Thyroid gland (tissue), 4 donors: ENCODE results near the gene DOK7. TPM values are rescaled to one million over a fixed set of nuclear protein-coding genes. Genes with fewer than 3 reads are reported as not detected.

Experiments
- DNase-seq, 2 donors: peaks; one replicate each; pipeline ENCODE4 v3.0.0-alpha.2; 2019
- H3K27ac ChIP-seq, 3 donors: fragments of 200-600 bp; sonication (generic); 1 replicate in 2 of 3; 2 replicates in 1 of 3; pipeline ENCODE4 v1.5.1; 2016 to 2019; ENCODE audit warnings: mild to moderate bottlenecking in 1 of 3, moderate library complexity in 1 of 3
- H3K27me3 ChIP-seq: fragments of 200-600 bp; sonication (generic); one replicate; pipeline ENCODE4 v1.5.1; 2019
- H3K36me3 ChIP-seq, 2 donors: fragments of 200-600 bp; sonication (generic); one replicate each; pipeline ENCODE4 v1.5.1; 2016 to 2019
- H3K4me1 ChIP-seq, 2 donors: fragments of 200-600 bp; sonication (generic); one replicate each; pipeline ENCODE4 v1.5.1; 2017 to 2019
- H3K4me3 ChIP-seq, 3 donors: fragments of 200-600 bp; sonication (generic); replicated peaks in 1 of 3; 1 replicate in 2 of 3; 2 replicates in 1 of 3; pipeline ENCODE4 v1.5.1; 2016; ENCODE audit warnings: mild to moderate bottlenecking in 1 of 3
- H3K9me3 ChIP-seq: fragments of 200-600 bp; sonication (generic); one replicate; pipeline ENCODE4 v1.5.1; 2017
- POLR2A ChIP-seq, 2 donors: fragments of 450-650 bp; IDR thresholded peaks; one replicate each; pipeline ENCODE4 v1.6.1; 2017; ENCODE audit warnings: antibody characterized with exemption in 2 of 2, mild to moderate bottlenecking in 2 of 2, moderate library complexity in 1 of 2
- WGBS, 2 donors: methylation state at CpG; one replicate each; pipeline ENCODE4 v1.1.5; 2017; 5-methylcytosine and 5-hydroxymethylcytosine counted together
- intact Hi-C: fragments of 100-400 bp; cut with DNase I; formaldehyde crosslinking; loops from one replicate; pipeline ENCODE4 v1.15.1; 2023
- total RNA-seq, 4 donors: library from RNA; depleted of rRNA; stranded (reverse); fragments of >200 nt; gene quantifications; one replicate each; pipeline ENCODE4 v1.2.3, GENCODE V29; 2016
- TF ChIP-seq, protein P1 (sequence below), 6 experiments: fragments of 200-600 bp in 3 of 6; fragments of 450-650 bp in 3 of 6; sonication (generic) in 3 of 6; IDR thresholded peaks; one replicate each; pipeline ENCODE4 v1.5.1; 2016 to 2019; ENCODE audit warnings: antibody characterized with exemption in 6 of 6, mild to moderate bottlenecking in 2 of 6, inconsistent platforms in 1 of 6, moderate library complexity in 1 of 6

DOK7 gene
- total RNA-seq, 4 donors from 2014 or later = 0.25 to 2.7 (median 0.52) TPM

DNA sequence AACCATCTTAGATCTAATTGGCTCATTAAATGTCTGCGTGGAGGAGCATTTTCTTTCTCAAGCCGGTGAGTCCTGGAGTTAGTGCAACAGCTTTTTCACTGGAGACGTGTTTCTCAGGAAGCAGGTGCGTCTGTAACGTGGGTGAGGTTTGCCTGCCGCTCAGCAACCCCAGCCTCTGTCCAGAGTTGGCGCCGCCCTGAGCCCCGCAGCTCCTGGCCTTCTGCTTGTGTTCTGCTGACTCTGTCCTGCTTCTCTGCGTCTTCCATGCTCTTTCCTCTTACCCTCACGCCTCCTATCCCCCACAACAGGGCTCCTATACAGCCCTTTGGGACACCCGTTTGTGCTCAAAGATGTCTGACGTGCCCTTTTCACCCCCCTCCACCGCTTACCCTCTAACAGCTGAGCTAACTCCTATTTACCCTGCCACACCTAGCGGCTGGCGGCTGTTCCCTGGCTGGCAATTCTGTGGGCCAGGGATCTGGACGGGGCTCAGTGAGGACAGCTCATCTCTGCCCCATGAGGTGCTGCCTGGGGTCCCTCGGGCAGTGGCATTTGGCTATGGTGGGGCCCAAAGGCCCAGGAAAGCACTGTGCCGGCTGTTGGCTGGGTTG lies 18.8 kb downstream of the DOK7 start:
- no peaks in the 10 kb centered on the region for H3K9me3 ChIP-seq
- no peaks in the 10 kb centered on the region for H3K36me3 ChIP-seq
- WGBS, 2 donors = 74 to 86% methylated on average over 17 to 18 of the region's 19 CpGs
- H3K4me1 ChIP-seq = peaks cover 7 to 16% of the 10 kb centered on the region in 2 donors
- no peaks in the 10 kb centered on the region for H3K27me3 ChIP-seq
- no peak overlapping the region for H3K27ac ChIP-seq
- intact Hi-C loops = no loop called here
- TF ChIP-seq POLR2A (IDR thresholded peaks at IDR 0.05) = no peak
- TF ChIP-seq, protein P1, sequence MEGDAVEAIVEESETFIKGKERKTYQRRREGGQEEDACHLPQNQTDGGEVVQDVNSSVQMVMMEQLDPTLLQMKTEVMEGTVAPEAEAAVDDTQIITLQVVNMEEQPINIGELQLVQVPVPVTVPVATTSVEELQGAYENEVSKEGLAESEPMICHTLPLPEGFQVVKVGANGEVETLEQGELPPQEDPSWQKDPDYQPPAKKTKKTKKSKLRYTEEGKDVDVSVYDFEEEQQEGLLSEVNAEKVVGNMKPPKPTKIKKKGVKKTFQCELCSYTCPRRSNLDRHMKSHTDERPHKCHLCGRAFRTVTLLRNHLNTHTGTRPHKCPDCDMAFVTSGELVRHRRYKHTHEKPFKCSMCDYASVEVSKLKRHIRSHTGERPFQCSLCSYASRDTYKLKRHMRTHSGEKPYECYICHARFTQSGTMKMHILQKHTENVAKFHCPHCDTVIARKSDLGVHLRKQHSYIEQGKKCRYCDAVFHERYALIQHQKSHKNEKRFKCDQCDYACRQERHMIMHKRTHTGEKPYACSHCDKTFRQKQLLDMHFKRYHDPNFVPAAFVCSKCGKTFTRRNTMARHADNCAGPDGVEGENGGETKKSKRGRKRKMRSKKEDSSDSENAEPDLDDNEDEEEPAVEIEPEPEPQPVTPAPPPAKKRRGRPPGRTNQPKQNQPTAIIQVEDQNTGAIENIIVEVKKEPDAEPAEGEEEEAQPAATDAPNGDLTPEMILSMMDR (IDR thresholded peaks at IDR 0.05) = no peak
- no peak overlapping the region for H3K4me3 ChIP-seq
- no peak for DNase-seq

- no peak overlapping the region for H3K27ac ChIP-seq
- whole genome bisulfite sequencing, 2 donors = 87 to 89% methylated on average over 10 to 12 of the region's 12 CpGs
- DNase-seq = no peak
- H3K27me3 ChIP-seq = no peaks in the 10 kb centered on the region
- no peak for TF ChIP-seq POLR2A (IDR thresholded peaks at IDR 0.05)
- TF ChIP-seq, protein P1 (IDR thresholded peaks at IDR 0.05) = no peak
- H3K9me3 ChIP-seq = no peaks in the 10 kb centered on the region
- no peak overlapping the region for H3K4me3 ChIP-seq
- H3K4me1 ChIP-seq = peaks cover 7 to 16% of the 10 kb centered on the region in 2 donors
- intact Hi-C loops = no loop called here
- H3K36me3 ChIP-seq = no peaks in the 10 kb centered on the region
These were observed 19.6 kb downstream of the DOK7 start for GRCh38 chr4:3482707-3483106.

- TF ChIP-seq, protein P1 (IDR thresholded peaks at IDR 0.05) = no peak
- TF ChIP-seq POLR2A (IDR thresholded peaks at IDR 0.05) = no peak
- intact Hi-C loops = no loop called here
- Histone ChIP-seq H3K4me3 (no peak overlapping the region), H3K9me3 (no peaks in the 10 kb centered on the region), H3K36me3 (no peaks in the 10 kb centered on the region), H3K27me3 (no peaks in the 10 kb centered on the region), H3K27ac (no peak overlapping the region), H3K4me1 (peaks cover 7 to 16% of the 10 kb centered on the region in 2 donors)
- WGBS, 2 donors = 32 to 44% methylated on average over 11 to 12 of the region's 23 CpGs
- DNase-seq = peak; percentile 16 to 28
These were observed 20.4 kb downstream of the DOK7 start for GRCh38 chr4:3483471-3483921.

GRCh38 chr4:3484057-3484973 lies 21.2 kb downstream of the DOK7 start:
- H3K27me3 ChIP-seq = no peaks in the 10 kb centered on the region
- H3K4me1 ChIP-seq = peaks cover 7 to 16% of the 10 kb centered on the region in 2 donors
- DNase-seq = peak; percentile 46 to 77
- 50 to 69% methylated on average over 17 to 33 of the region's 45 CpGs for WGBS, 2 donors
- no peaks in the 10 kb centered on the region for H3K9me3 ChIP-seq
- H3K4me3 ChIP-seq = no peak overlapping the region
- TF ChIP-seq POLR2A (IDR thresholded peaks at IDR 0.05) = no peak
- TF ChIP-seq, protein P1 (IDR thresholded peaks at IDR 0.05) = no peak
- H3K36me3 ChIP-seq = no peaks in the 10 kb centered on the region
- no peak overlapping the region for H3K27ac ChIP-seq
- intact Hi-C loops = no loop called here
